Stimulated activated CD4-positive, alpha-beta T cell treated with anti-CD3 and anti-CD28 coated beads, Interleukin-4, amount 100 ng/mL, for 48 hours (primary cell): ENCODE measurements around the gene PPARD.

ENCODE experiments used
- DNase-seq, 2 donors: peaks; one replicate each; pipeline ENCODE4 v3.0.0-alpha.2; 2020; ENCODE audit warnings: low read depth in 2 of 2

The PPARD gene

DNA sequence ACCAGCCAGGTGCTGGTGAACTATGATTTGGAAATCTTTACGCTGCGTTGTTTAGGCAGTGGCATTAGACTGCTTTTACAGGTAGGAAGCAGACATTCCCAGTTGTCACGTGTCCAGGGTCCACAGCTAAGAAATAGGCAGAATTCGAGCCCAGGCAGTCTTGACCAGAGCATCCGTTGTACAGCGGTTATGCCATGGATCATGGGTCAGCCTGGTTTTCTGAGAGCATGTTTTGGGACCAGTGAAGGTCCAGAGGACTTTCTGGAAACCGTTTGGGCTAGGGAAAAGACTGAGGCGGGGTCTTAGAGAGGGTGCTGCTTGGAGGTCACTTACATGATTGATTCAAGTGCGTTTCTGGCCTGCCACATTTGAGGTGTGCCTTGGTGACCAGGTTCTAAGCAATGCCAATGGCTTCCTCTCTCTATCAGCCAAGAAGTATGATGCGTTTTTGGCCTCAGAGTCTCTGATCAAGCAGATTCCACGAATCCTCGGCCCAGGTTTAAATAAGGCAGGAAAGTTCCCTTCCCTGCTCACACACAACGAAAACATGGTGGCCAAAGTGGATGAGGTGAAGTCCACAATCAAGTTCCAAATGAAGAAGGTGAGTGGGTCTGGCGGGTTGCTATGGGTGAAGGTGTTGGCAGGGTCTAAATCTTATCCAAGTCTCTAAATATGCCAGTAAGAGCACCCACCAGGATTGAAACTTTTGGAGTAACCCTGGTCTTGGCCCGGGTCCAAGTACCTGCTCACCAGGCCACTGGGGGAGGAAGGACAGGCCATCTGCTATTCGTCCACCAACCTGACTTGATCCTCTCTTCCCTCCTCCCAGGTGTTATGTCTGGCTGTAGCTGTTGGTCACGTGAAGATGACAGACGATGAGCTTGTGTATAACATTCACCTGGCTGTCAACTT lies 127.6 kb downstream of the PPARD start:
- no peak for DNase-seq

DNA sequence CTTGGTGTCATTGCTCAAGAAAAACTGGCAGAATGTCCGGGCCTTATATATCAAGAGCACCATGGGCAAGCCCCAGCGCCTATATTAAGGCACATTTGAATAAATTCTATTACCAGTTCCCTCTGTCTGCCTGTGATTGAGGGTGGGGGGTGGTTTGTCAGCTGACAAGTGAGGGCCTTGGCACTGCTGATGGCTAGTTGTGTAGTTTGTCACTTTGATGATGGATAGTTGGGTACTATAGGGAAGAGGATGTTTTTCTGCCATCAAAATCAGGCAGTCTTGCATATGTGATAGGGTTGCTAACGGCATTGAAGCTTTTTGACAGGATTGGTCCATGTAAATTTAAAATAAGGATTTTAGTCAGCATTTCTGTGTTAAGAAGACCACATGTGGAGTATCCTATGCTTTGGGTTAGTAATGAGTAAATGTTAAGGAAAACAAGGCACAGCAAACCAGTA lies 128.3 kb downstream of the PPARD start:
- no peak for DNase-seq

DNA sequence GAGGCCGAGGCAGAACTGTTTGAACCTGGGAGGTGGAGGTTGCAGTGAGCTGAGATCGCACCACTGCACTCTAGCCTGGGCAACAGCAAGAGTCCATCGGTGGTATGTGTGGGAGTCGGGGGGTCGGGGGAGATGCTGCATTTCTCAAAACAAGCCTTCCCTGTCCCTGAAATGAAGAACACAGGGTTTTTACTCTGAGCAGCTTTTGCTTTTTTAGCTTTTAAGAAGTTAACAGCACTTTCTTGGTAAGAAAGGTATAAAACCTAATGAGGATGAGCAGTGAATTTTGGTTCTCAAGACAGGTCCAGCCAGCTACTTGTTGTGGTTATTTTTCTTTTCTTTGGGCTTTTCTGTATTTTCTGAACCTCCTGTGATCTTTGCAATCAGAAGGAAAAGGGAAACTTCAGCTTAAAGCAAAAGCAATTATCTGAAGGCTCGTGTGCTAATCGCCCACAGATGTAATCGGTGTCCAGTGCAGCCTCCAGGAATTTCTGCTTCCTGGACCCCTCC lies 129.5 kb downstream of the PPARD start:
- no peak for DNase-seq

DNA sequence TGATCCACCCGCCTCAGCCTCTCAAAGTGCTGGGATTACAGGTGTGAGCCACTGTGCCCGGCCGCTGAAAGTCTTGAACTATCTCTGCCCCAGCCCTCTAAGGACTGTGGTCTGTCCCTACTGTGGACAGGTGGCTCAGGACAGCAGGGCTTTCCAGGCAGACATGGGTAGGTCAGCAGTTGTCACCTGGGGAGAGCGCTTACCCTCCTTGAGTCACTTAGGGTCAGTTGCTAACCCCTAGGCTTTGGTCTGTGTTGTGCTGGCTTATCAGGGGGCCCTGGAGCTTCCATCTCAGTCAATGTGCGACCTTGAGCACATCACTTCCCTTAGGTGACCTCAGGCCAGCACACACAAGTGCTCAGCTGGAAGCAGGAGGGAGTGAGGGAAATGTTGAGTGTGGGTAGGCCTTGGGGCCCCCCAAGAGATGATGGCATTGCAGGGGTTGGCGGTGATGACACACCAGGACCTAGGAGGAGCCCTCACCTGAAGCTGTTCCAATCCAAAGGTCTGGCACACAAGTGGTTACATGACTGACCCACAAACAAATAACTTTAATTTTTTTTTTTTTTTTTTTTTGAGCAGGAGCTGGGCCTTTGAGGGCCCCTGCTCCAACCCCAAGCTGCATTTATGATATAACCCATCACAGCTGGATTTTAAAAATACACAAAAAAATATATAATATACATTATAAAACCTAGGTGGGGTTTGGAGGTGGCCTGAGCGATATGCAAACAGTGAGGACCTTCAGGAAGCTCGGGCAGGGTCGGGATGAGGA lies 130.9 kb downstream of the PPARD start:
- no peak for DNase-seq

DNA sequence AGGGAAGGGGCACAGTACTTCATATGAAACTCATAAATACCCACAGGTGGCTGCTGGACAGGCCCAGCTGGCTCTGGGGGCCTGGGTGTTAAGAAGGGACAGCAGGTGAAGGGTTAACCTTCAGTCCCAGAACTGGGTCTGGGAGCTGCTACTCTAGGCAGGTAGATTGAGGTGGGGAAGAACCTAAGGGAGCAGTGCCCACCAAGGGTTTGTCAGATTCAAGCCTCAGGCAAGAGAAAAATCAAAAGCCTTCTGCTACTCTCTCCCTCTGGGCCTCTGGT lies 131.4 kb downstream of the PPARD start:
- DNase-seq: no peak

DNA sequence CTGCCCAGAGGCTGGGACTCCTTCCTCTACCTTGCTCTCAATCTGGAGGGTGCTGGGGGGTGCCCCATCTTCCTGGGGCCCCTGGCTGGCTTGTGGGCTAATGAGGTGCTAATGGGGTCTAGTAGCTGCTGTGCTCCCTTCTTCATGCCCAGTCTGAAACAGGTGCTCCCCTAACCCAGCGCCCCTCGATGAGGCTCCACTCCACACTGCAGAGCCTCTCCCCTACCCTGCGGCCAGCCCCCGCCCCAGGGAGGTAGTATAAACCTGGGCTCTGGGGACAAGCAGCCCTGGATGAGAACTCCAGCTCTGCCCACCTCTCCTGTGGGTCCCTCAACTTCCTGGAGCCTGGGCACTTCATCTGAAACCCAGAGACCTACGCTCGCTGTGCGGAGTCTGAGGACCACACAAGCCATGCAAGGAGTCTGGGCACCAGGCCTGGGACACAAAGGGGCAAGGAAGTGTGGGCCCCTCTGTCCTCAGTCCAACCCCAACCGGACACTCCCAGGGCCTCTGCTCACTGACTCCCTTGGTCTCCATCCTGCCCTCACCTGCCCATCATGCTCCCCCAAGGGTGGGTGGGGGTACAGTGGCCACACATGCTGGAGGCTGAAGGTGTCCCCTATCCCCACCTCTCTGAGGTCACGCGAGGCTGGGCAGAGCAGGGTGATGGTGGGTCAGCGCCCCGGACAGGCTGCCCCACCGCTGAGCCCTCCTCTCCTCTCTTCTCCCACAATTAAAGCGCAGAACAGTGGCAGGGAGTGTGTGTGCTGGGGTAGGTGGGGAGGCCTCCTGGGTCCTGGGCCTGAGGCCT lies 132.0 kb downstream of the PPARD start:
- DNase-seq: no peak

DNA sequence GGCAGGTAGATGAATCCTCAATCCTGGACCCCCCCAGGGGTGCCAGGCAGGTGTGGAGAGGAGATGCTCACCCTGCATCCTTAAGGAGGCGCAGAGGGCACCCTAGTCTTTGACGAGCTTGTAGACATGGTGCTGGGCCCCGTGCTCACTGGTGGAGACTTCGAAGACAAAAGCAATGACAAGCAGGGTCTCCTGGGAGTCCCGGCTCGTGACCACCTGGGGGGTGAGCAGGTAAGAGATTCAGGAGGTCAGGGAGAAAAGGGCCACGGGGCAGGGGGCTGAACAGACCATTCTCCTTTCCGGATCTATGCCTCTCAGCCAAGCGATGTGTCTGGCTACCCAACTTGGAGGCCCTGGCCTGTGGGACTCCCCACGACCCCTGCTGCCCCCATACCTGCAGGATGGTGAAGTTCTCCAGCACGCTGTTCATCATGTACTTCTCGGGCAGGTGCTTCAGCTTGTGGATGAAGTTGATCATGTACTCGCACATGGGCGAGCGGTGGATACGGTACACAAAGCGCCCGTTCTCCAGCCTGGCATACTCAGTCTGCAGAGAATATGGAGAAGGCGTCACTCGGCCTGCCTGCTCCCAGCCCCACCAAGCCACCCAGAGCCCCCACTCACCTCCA lies 132.7 kb downstream of the PPARD start:
- no peak for DNase-seq

DNA sequence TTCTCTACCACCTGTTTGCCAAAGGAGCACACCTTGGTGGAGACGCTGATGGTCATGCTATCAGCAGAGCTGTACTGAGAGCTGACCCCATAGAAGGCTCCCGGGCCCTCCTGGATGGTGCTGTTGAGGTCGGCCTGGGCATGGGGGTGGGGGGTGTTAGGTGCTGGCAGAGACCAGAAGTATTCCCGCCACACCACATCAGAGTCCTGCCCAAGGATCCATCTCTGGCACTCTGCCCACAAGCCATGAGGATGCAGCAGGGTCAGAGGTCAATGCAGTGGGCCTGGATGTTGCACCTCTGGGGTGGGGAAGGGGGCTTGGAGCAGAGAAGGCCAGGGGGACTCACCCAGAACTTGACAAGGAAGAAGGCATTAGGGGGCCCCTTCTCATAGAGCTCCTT lies 133.2 kb downstream of the PPARD start:
- no peak for DNase-seq

DNA sequence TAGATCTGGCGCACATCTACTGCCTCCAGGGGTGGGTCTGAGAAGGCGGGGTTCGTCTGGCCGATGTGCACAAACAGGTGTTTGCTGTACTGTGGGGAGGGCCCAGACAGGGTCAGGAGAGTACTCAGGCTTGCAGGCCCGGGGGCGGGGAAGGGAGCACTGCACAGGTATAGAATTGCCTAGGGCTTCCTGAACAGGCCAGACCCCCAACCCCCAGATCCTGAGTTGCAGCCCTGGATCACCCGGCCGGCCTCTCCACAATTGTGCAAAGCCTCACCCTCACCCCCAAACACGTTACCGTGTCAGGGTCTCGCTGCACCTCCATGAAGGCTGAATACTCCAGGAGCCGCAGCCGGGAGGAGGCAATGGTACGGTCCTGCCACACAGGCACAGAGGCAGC lies 133.6 kb downstream of the PPARD start:
- DNase-seq: no peak

DNA sequence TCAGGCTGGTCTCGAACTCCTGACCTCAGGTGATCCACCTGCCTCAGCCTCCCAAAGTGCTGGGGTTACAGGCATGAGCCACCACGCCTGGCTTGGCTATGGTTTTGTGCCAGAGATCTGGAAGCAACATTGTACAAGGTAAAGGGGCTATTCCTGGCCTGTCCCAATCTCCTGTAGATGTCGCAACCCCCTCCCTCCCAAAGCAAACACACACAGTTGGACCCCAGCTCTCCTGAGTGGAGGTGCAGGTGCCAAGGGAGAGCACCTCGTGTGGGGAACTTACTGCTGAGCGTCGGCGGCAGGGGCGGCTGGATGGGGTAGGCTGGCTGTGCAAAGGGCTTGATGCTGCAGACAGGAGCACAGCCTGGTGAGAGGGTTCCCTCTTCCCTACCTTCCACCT lies 134.7 kb downstream of the PPARD start:
- no peak for DNase-seq
